Right lobe of liver (tissue), 6 donors: ENCODE results near the gene CCDC183. TPM values are rescaled to one million over a fixed set of nuclear protein-coding genes. Genes with fewer than 3 reads are reported as not detected.

ENCODE experiments used
- ATAC-seq, 4 donors: fragments of 200-7000 bp; cut with Tn5 transposase; one replicate each; pipeline ENCODE4 v1.9.1; 2020; ENCODE audit warnings: mild to moderate bottlenecking in 4 of 4, moderate library complexity in 4 of 4
- DNase-seq, 3 donors: peaks; one replicate each; pipeline ENCODE4 v3.0.0-alpha.2; 2020
- H3K27ac ChIP-seq, 3 donors: fragments of 200-600 bp; one replicate each; pipeline ENCODE4 v1.8.0; 2022
- H3K27me3 ChIP-seq, 2 donors: fragments of 200-600 bp; one replicate each; pipeline ENCODE4 v1.8.0; 2022
- H3K36me3 ChIP-seq, 4 donors: fragments of 200-600 bp; sonication (generic) in 1 of 4; one replicate each; pipeline versions ENCODE4 v1.5.1 to v1.8.0; 2017 to 2022; ENCODE audit warnings: control low read depth in 1 of 4
- H3K4me1 ChIP-seq, 4 donors: fragments of 200-600 bp; sonication (generic) in 1 of 4; one replicate each; pipeline versions ENCODE4 v1.5.1 to v1.8.0; 2017 to 2022; ENCODE audit warnings: control low read depth in 1 of 4
- H3K4me3 ChIP-seq, 3 donors: fragments of 200-600 bp; one replicate each; pipeline ENCODE4 v1.8.0; 2022
- H3K9me3 ChIP-seq, 4 donors: fragments of 200-600 bp; sonication (generic) in 1 of 4; one replicate each; pipeline versions ENCODE4 v1.5.1 to v1.8.0; 2017 to 2022; ENCODE audit warnings: control low read depth in 1 of 4
- POLR2A ChIP-seq: fragments of 450-650 bp; IDR thresholded peaks from one replicate; pipeline ENCODE4 v1.6.1; 2017; ENCODE audit warnings: antibody characterized with exemption, mild to moderate bottlenecking
- WGBS: methylation state at CpG from one replicate; pipeline ENCODE4 v1.1.6; 2018; ENCODE audit warnings: low coverage, low lambda C conversion rate; ENCODE audit not compliant: insufficient coverage; ENCODE audit errors: missing lambda C conversion rate; 5-methylcytosine and 5-hydroxymethylcytosine counted together
- intact Hi-C, 2 donors: fragments of 100-400 bp; cut with DNase I; formaldehyde crosslinking; loops; one replicate each; pipeline versions ENCODE4 v1.11.2 to v1.14.1; 2022
- total RNA-seq, 6 experiments: library from RNA; depleted of rRNA in 2 of 6; stranded (reverse); fragments of >200 nt in 2 of 6; fragmentation: NEBNext Ultra II Directional in 3 of 6; extraction: Animal tissue kit (Norgen Biotek cat#: 25700) in 3 of 6; gene quantifications; one replicate each; pipeline versions ENCODE4 v1.1.0 to v1.2.4, GENCODE V29; 2016 to 2023
- TF ChIP-seq, protein P1 (sequence below), 4 donors: fragments of 200-600 bp in 3 of 4; fragments of 450-650 bp in 1 of 4; IDR thresholded peaks; one replicate each; pipeline versions ENCODE4 v1.5.1 to v1.8.0; 2016 to 2022; ENCODE audit warnings: antibody characterized with exemption in 4 of 4, mild to moderate bottlenecking in 2 of 4
- donor health status: DM: no; HTN: yes; CAD: no.
- donor health status: DM: no; HTN: no; CAD: no.
- donor health status: DM: no; HTN: no; CAD: no.
- donor health status: DM: no; HTN: yes; CAD: no.
- donor health status: DM: no; HTN: yes; CAD: no.

CCDC183 gene
- total RNA-seq, 6 experiments from 2014 or later = 0.43 to 1.2 (median 0.74) TPM; not detected in 1

DNA sequence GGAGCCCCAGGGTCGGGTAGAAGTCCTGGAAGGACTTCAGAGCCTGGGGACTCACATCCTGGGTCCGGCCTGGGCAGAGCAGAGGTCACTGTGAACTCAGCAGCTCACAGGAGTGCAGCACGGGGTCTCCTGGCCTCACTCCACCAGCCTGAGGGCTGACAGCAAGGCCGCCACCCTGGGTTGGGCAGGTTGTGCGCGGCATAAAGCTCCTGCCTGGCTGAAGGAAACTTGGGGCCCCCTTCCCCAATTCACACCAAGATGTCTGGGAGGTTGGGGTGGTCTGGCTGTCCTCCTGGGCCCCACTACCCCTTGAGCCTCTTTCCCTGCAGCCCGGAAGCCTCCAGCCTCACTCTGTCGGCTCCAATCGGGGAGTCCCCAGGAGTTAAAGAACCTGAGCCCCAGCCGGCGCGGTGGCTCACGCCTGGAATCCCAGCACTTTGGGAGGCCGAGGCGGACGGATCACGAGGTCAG is 33.9 kb upstream of the CCDC183 start:
- DNase-seq = no peak
- Histone ChIP-seq H3K27me3 (no peaks in the 10 kb centered on the region), H3K4me3 (no peak overlapping the region), H3K9me3 (no peaks in the 10 kb centered on the region), H3K27ac (no peak overlapping the region), H3K4me1 (no peaks in the 10 kb centered on the region), H3K36me3 (no peaks in the 10 kb centered on the region)
- intact Hi-C loops = no loop called here
- ATAC-seq = no peak
- no peak for TF ChIP-seq POLR2A
- TF ChIP-seq, protein P1, sequence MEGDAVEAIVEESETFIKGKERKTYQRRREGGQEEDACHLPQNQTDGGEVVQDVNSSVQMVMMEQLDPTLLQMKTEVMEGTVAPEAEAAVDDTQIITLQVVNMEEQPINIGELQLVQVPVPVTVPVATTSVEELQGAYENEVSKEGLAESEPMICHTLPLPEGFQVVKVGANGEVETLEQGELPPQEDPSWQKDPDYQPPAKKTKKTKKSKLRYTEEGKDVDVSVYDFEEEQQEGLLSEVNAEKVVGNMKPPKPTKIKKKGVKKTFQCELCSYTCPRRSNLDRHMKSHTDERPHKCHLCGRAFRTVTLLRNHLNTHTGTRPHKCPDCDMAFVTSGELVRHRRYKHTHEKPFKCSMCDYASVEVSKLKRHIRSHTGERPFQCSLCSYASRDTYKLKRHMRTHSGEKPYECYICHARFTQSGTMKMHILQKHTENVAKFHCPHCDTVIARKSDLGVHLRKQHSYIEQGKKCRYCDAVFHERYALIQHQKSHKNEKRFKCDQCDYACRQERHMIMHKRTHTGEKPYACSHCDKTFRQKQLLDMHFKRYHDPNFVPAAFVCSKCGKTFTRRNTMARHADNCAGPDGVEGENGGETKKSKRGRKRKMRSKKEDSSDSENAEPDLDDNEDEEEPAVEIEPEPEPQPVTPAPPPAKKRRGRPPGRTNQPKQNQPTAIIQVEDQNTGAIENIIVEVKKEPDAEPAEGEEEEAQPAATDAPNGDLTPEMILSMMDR (IDR thresholded peaks at IDR 0.05) = no peak
- 88% methylated on average over 8 of the region's 17 CpGs for WGBS

DNA sequence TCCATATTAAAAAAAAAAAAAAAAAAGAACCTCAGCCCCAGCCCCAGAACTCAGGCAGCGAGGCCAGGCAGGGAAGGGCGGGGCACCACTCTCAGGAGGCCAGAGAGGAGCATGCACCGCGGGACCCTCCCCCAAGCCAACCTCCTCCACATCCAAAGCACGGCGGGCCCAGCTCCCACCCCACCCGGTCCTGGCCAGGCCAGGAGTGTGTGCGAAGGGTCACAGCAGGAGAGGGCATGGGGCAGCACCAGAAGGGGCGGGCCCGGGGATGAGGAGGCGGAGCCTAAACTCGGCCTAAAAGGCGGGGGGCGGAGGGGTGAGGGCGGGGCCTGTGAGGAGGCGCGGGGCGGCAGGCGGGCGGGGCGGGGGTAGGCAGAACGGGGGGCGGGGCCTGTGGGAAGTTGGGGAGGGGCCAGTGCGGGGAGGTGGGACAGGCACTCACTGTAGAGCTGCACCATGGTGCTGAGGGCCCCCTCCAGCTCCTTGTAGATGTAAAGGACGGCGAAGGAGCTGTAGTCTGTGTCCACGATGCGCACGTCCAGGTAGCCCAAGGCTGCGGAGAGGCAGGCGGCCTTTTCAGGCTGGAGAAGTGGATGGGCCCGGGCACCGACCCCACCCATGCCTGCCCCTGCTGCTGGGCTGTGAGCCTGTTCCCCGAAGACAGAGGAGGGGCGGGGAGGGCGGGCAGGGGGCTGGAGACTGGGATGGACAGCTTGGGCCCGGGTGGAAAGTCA is 33.1 kb upstream of the CCDC183 start:
- no peaks in the 10 kb centered on the region for H3K27me3 ChIP-seq
- DNase-seq = no peak
- TF ChIP-seq POLR2A = no peak
- TF ChIP-seq, protein P1 (IDR thresholded peaks at IDR 0.05) = no peak
- no peak overlapping the region for H3K27ac ChIP-seq
- H3K36me3 ChIP-seq = no peaks in the 10 kb centered on the region
- no peaks in the 10 kb centered on the region for H3K9me3 ChIP-seq
- ATAC-seq = peak in 2 of 4 donors; percentile 12 to 30
- no peak overlapping the region for H3K4me3 ChIP-seq
- no peaks in the 10 kb centered on the region for H3K4me1 ChIP-seq
- intact Hi-C loops = no loop called here
- whole genome bisulfite sequencing = 18% methylated on average over 15 of the region's 37 CpGs

DNA sequence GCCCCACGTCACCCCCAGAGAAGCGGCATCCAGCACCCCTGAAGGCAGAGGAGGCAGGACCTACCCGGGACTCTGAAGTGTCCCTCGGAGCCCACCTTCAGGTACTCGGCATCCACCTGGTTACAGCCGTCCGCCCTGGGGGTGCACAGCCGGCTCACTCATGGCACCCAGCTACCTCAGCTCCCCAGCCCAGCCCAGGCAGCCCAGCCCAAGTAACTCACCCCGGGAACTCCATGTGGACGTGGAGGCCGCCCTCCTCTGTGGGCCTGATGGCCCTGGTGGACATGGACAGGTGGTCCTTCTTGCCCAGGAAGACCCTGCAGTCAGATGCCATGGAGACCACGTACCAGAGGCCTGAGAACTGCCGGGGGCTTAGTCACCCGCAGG is 32.5 kb upstream of the CCDC183 start:
- 80% methylated on average over 1 of the region's 14 CpGs for WGBS
- Histone ChIP-seq H3K4me1 (no peaks in the 10 kb centered on the region), H3K4me3 (no peak overlapping the region), H3K9me3 (no peaks in the 10 kb centered on the region), H3K27ac (no peak overlapping the region), H3K27me3 (no peaks in the 10 kb centered on the region), H3K36me3 (no peaks in the 10 kb centered on the region)
- intact Hi-C loops = no loop called here
- TF ChIP-seq, protein P1 (IDR thresholded peaks at IDR 0.05) = no peak
- no peak for TF ChIP-seq POLR2A
- peak in 1 of 3 donors; percentile 50 for DNase-seq
- ATAC-seq = no peak

DNA sequence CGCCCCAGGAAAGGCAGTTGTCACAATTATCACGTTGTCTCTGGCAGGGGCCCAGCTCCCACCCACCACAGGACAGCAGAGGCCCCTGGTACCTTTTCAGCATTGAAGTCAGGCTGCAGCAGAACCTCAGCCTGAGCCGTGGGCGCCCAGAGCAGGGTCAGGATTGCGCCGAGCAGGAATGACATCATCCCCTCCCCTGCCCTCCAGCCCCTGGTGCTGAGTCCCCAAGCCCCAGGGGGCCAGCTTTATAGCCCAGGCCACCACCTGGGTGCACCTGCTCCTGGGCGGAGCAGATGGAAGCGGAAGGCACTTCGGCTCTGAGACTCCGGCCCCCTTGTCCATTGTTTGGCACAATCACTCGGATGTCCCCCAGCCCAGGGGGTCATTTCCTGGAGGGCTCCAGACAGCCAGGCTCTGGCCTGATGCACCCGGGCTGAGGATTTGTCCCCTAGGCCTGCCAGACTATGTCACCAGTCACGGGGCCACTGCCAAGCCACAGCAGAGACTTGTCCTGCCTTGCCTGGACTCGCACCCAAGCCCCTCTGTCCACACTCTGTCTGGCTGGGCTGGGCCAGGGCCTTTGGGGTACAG is 31.7 kb upstream of the CCDC183 start, which contains the start of gene LCN15:
Gene LCN15, minus strand, starts transcription at position 218 of the 591 bp plus-strand sequence. Its CDS starts 30 bp downstream, at position 188.
- peak in 3 of 4 donors; percentile 8 to 31 (median 22) for ATAC-seq
- Histone ChIP-seq H3K9me3 (no peaks in the 10 kb centered on the region), H3K36me3 (no peaks in the 10 kb centered on the region), H3K27ac (no peak within 1 kb of the TSS), H3K4me1 (no peaks in the 10 kb centered on the region), H3K4me3 (no peak within 1 kb of the TSS), H3K27me3 (no peaks in the 10 kb centered on the region)
- no CpG with 5 or more reads among the region's 14 CpGs for WGBS
- peak in 1 of 3 donors; percentile 49 for DNase-seq
- intact Hi-C loops = no loop called here
- TF ChIP-seq, protein P1 (IDR thresholded peaks at IDR 0.05) = no peak
- no peak for TF ChIP-seq POLR2A
